WTC11 (cell line): ENCODE results near the gene KLRB1.
"Not testable (repeated sequence)": the region's sequence is repeated elsewhere in the genome, so short reads cannot be mapped to it uniquely, and the experiment has no call there.

Source experiments
- ATF2 ChIP-seq: sonication (generic); formaldehyde crosslinking; IDR thresholded peaks from 2 replicates; pipeline ENCODE4 v1.8.1; 2022; ENCODE audit warnings: low read depth, missing genetic modification reagents, borderline replicate concordance
- SP1 ChIP-seq: sonication (generic); formaldehyde crosslinking; conservative IDR thresholded peaks from 2 replicates; pipeline ENCODE4 v1.8.1; 2022; ENCODE audit warnings: missing genetic modification reagents
- TF ChIP-seq, protein P1 (sequence below): fragments of 200-600 bp; IDR thresholded peaks from 2 replicates; pipeline ENCODE4 v1.8.0; 2022; ENCODE audit warnings: antibody characterized with exemption

- not testable (repeated sequence) for TF ChIP-seq SP1 (CRISPR knock-in tag); ATF2
- TF ChIP-seq, protein P1, sequence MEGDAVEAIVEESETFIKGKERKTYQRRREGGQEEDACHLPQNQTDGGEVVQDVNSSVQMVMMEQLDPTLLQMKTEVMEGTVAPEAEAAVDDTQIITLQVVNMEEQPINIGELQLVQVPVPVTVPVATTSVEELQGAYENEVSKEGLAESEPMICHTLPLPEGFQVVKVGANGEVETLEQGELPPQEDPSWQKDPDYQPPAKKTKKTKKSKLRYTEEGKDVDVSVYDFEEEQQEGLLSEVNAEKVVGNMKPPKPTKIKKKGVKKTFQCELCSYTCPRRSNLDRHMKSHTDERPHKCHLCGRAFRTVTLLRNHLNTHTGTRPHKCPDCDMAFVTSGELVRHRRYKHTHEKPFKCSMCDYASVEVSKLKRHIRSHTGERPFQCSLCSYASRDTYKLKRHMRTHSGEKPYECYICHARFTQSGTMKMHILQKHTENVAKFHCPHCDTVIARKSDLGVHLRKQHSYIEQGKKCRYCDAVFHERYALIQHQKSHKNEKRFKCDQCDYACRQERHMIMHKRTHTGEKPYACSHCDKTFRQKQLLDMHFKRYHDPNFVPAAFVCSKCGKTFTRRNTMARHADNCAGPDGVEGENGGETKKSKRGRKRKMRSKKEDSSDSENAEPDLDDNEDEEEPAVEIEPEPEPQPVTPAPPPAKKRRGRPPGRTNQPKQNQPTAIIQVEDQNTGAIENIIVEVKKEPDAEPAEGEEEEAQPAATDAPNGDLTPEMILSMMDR: not testable (repeated sequence)
These were observed 41.6 kb downstream of the KLRB1 start for GRCh38 chr12:9566113-9566512.
